Activated naive CD4-positive, alpha-beta T cell treated with anti-CD3 and anti-CD28 coated beads, Interleukin-2, amount 50 U/mL, for 24 hours (primary cell): ENCODE data around the gene PRAMEF14.
"Not testable (repeated sequence)": the region's sequence is repeated elsewhere in the genome, so short reads cannot be mapped to it uniquely, and the experiment has no call there.

Source experiments
- H3K27ac Mint-ChIP-seq: one replicate; pipeline ENCODE4 v1.8.0; 2021; ENCODE audit warnings: mild to moderate bottlenecking, mixed read lengths
- H3K27me3 Mint-ChIP-seq: one replicate; pipeline ENCODE4 v1.8.0; 2021; ENCODE audit warnings: mixed read lengths
- H3K36me3 Mint-ChIP-seq: one replicate; pipeline ENCODE4 v1.8.0; 2021; ENCODE audit warnings: mixed read lengths
- H3K4me1 Mint-ChIP-seq: one replicate; pipeline ENCODE4 v1.8.0; 2021; ENCODE audit warnings: mixed read lengths
- H3K4me3 Mint-ChIP-seq: one replicate; pipeline ENCODE4 v1.8.0; 2021; ENCODE audit warnings: mild to moderate bottlenecking, mixed read lengths
- H3K9me3 Mint-ChIP-seq: one replicate; pipeline ENCODE4 v1.8.0; 2021; ENCODE audit warnings: mixed read lengths

The PRAMEF14 gene

DNA sequence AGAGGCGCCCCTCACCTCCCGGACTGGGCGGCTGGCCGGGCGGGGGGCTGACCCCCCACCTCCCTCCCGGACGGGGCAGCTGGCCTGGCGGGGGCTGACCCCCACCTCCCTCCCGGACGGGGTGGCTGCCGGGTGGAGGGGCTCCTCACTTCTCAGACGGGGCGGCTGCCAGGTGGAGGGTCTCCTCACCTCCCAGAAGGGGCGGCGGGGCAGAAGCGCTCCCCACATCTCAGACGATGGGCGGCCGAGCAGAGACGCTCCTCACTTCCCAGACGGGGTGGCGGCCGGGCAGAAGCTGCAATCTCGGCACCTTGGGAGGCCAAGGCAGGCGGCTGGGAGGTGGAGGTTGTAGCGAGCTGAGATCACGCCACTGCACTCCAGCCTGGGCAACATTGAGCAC lies 48.2 kb downstream of the PRAMEF14 start:
- not testable (repeated sequence) for H3K9me3 Mint-ChIP-seq, H3K36me3 Mint-ChIP-seq, H3K27ac Mint-ChIP-seq, H3K4me1 Mint-ChIP-seq, H3K27me3 Mint-ChIP-seq, H3K4me3 Mint-ChIP-seq

DNA sequence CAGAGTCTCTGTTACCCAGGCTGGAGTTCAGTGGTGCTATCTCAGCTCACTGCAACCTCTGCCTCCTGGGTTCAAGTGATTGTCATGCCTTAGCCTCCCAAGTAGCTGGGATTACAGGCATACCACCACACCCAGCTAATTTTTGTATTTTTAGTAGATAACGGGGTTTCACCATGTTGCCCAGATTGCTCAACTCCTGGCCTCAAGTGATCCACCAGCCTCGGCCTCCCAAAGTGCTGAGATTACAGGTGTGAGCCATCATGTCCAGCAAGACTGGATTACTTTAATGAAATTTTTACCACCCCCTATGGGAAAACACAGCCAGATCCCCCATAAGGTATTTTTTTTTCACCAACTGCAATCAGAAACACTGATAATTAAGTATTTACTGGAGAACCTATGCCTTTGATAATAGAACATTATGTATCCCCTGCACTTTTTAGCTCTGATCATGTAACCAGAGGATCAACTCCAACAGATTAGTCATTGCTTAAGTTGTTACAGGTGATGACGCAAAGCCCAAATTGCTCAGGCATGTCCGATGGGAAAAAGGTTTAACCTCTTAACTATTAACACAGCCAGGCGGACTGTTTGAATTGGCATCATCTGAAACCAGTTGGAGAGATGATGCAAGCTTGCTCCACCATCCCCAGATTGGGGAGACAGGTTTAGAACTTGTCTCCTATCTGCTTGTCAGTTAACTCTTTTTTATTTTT lies 49.6 kb downstream of the PRAMEF14 start:
- not testable (repeated sequence) for H3K27me3 Mint-ChIP-seq, H3K27ac Mint-ChIP-seq, H3K9me3 Mint-ChIP-seq, H3K4me1 Mint-ChIP-seq, H3K36me3 Mint-ChIP-seq, H3K4me3 Mint-ChIP-seq
